HTERT RPE-1 (cell line): ENCODE measurements around the gene CIAO2A.
"Not testable (repeated sequence)": the region's sequence is repeated elsewhere in the genome, so short reads cannot be mapped to it uniquely, and the experiment has no call there.

Experiments used
- in situ Hi-C: fragments of 300-500 bp; cut with MboI; formaldehyde crosslinking; loops from 4 replicates; pipeline ENCODE4 v1.14.3; 2020; ENCODE audit warnings: low sequenced_read_pairs

CIAO2A gene

DNA sequence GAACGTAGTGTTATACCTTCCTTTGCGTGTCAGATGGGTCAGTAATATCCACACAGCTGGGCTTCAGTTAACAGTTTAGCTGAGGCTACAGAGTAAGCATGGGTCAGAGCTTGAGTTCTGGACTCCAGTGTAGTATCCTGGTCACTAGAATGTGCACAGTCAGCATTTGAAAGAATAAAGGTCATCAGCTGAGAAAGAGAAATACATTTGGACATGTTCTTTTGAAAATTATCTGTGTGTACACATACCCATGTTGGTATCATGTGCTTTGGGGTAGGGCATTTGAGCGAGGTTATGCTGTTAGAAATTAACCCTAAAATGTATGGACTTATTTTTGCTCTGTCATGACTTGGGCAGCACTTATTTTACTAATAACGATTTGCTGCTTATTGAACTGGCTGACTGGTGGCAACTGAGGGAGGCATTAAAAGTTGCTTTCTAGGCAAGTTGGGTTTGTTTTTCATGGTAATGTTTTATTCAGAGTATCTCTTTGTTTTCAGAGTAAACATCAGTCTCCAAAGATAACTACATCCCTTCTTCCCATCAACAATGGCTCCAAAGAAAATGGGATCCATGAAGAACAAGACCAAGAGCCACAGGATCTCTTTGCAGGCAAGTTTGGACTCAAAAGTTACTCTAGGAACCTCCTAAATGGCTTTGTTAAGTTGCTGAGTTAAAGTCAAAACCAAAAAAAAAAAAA lies 18.6 kb upstream of the CIAO2A start:
- in situ Hi-C loops = no loop called here

DNA sequence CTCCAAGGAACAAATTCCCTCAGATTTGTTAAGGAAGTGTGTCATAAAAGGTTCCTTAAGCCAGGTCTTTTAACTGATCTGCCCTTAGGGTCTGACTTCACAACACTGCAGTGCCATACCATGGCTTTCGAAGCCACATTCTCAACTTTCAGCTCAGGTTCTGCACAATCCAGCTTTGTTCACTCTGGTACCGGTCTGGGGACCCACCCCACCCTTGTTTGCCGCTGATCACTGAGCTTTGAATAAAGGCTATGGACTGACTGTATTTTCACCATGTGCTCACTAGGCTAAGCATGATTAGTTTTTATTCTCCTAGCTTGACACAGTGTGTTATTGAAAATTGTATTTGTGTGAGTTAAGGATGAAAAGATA lies 18.0 kb upstream of the CIAO2A start:
- in situ Hi-C loops = no loop called here

DNA sequence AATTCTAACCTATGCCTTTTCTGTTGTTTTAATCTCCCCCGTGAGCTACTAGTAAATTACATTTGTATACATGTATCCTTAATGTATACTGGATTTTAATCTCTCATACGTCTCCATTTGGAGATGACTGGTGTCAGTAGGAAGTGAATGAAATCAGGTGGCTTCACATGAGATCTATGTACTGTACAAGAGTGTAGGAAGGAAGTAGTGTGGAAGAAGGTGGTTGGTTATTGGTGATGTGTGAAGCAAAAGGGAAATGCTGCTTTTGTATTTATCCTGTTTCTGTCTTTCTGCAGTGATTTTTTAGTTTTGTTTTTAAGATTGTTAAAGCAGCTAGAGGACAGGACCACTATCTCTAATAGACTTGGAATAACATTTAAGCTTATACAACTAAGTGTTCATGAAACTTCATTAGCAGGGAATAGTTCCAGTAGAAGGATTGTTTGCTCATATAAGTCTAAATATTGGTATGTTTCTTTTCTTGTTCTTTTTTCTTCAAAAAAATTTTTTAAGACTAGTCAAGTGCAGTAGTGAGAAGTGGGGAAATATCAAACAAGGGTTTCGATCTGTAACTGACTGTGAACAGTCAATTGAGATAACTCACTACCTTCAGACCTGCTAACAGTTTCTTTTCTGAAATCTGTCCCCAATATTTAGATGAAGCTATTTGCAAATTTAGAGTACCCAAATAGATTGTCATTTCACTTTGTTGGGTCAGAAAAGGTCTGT lies 17.5 kb upstream of the CIAO2A start:
- in situ Hi-C loops = no loop called here

DNA sequence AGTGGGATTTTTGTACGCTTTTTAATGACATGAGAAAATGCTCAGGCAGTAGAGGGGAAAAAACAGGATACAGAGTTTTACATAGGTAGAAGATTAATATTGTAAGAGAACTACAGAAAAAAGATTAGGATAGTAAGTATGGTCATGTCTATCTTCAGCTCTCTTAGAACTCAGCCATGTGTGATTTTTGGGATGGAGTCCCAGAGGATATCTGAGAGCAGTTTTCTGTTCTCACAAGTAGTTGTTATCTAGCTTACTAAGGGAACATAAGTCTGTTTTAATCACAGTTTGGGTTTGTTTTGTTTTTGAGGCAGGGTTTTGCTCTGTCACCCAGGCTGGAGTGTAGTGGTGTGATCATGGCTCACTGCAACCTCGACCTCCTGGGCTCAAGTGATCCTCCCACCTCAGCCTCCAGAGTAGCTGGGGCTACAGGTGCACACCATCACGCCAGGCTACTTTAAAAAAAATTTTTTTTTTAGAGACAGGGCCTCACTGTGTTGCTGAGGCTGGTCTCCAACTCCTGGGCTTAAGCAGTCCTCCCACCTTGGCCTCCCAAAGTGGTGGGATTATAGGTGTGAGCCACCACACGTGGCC lies 16.6 kb upstream of the CIAO2A start:
- in situ Hi-C loops = not testable (repeated sequence)

GRCh38 chr15:64107337-64107736 lies 13.7 kb upstream of the CIAO2A start:
- in situ Hi-C loops = no loop called here

- in situ Hi-C loops = no loop called here
Measured at GRCh38 chr15:64105113-64105704, 11.6 kb upstream of the CIAO2A start.

DNA sequence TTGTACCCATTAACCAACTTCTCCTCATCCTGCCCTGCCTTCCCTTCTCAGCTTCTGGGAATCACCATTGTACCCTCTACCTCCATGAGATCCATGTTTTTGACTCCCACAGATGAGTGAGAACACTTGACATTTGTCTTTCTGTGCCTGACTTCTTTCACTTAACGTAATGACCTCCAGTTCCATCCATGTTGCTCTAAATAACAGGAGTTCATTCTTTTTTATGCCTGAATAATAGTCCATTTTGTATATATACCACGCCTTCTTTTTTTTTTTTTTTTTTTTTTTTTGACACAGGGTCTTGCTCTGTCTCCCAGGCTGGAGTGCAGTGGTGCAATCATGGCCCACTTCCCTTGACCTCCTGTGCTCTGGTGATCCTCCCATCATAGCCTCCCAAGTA lies 8.9 kb upstream of the CIAO2A start:
- in situ Hi-C loops = no loop called here

GRCh38 chr15:64100958-64101357 lies 7.3 kb upstream of the CIAO2A start:
- in situ Hi-C loops = no loop called here

DNA sequence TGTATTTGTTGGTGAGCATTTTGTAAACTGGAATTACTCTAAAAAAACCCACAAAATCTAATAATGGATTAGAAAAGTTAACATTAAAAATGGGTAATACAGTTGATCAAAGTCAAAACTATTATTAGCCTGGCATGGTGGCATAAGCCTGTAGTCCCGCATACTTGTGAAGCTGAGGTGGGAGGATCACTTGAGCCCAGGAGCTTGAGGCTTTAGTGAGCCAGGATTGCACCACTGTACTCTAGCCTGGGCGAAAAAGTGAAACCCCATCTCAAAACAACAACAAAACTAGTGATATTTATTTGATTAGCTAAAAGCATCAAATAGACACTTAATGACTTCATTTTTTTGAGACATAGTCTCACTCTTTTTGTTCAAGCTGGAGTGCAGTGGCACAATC lies 5.7 kb upstream of the CIAO2A start:
- in situ Hi-C loops = no loop called here

GRCh38 chr15:64096668-64097384 lies 3.2 kb upstream of the CIAO2A start:
- in situ Hi-C loops = no loop called here

DNA sequence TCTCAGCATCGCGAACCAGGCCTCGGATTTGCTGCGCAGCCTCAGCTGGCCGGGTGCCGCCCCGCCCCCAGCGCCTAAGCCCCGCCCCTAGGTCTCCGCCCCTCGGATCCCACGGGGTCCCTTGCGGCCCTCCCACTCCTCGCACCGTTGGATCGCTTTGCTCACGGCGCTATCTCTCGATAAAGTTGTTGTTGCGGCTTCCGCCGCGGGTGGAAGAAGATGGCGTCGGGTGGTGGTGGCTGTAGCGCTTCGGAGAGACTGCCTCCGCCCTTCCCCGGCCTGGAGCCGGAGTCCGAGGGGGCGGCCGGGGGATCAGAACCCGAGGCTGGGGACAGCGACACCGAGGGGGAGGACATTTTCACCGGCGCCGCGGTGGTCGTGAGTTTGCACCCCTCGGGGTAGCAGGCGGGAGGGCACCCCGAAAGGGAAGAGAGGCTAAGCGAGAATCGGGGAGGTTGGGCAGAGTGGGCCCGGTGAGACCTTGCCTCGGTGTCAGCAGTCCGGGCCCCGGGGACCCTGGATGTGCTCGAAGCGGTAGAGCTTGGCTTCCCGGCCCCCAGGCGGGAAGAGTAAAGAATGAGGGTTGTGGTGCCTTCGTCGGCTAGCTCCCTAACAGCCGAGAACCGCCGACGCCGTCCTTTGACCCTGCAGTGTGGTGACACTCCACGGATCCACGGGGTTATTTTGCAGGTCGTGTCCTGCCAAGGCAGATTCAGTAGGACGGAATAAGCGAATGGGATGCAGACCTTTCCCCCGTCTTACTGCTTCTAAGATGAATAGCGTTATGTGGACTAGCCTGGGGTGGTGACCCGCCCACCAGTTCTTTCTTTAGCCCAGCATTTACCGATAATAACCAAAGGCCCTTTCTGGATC lies 2.4 kb upstream of the CIAO2A start, which contains the start of gene SNX1:
TSS of gene SNX1 (plus strand) at position 188 of the 873 bp plus-strand sequence. CDS start at position 220, 32 bp downstream.
- in situ Hi-C loops = no loop called here

- in situ Hi-C loops = no loop called here
Measured at GRCh38 chr15:64095431-64095794, 1.8 kb upstream of the CIAO2A start.

DNA sequence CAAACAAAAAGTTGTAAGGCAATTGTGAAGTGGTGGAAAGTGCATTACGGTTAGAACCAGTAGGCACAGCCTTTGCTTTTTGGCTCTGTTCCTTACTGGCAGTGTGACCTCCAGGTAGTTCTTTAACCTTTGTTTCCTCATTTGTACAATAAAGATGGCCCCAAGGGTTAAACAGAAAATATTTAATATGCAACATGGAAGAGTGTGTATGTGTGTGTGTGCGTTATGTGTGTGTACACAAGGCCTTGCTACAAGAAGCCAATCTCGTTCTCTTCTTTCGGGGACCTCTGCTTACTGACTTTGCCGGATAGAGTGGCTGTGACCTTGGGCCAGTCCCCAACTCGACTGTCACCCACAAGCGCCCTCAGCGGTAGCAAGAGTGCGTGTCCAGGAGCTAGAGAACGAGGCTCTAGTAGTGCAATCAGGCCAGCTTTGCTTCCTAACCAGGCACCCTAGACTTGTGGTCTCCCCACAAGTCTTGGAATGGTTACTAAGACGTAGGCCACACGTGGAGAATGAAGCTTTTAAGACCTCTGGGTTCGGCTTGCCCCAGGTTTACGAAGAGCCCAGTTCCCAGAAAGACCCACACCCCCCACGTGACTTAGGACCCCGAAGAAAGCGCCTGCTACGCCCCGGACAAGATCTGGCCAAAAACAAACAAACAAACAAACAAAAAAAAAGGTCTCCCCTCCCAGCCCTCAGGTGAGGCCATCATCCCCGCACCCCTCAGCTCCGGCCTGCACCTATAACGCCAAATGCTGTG lies 593 bp downstream of the CIAO2A start:
- in situ Hi-C loops = no loop called here

- in situ Hi-C loops = no loop called here
Measured at GRCh38 chr15:64092075-64092820, 1.4 kb downstream of the CIAO2A start.

GRCh38 chr15:64090527-64090926 lies 3.1 kb downstream of the CIAO2A start:
- in situ Hi-C loops = no loop called here

DNA sequence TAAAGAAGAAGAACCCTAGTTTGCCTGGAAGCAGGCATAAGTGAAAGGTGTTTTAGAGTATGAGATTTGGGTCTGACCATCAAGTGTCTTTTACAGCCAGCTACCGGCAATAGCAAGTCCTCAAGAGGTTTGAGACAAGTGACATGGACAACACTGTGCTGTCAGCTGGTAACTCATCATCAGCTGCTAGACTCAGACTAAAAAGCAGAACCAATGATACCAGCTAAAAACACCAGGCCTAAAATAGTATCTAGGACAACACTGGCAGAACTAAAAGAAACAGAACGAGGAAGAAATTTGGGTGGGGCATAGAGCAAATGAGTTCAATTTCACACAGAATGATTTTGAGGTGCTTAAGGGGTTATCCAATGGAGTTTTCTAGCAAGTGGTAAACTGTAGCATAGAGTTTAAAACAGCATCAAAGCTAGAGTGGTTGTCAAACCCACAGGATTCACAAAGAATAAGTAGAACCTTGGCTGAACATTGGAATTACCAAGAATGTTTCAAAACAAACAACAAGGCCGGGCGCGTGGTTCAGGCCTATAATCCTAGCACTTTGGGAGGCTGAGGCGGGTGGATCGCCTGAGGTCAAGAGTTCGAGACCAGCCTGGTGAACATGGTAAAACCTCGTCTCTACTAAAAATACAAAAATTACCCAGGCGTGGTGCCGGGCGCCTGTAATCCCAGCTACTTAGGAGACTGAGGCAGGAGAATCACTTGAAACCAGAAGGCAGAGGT lies 3.9 kb downstream of the CIAO2A start:
- in situ Hi-C loops = no loop called here

- in situ Hi-C loops = no loop called here
Measured at GRCh38 chr15:64082757-64083156, 10.9 kb downstream of the CIAO2A start.

DNA sequence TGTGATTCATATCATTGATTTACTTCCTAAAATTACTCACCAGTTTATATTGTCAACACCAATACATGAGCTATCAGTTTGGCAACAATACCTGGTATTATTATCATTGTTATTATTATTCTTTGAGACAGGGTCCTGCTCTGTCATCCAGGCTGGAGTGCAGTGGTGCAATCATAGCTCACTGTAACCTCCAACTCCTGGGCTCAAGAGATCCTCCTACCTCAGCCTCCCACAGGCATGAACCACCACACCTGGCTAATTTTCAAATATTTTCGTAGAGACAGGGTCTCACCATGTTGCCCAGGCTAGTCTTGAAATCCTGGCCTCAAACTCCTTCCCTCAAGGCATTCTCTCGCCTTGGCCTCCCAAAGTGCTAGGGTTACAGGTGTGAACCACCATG lies 20.1 kb downstream of the CIAO2A start:
- in situ Hi-C loops = not testable (repeated sequence)
